Uterus (tissue), 4 donors: ENCODE results near the gene HES4. TPM values are rescaled to one million over a fixed set of nuclear protein-coding genes. Genes with fewer than 3 reads are reported as not detected.

Experiments used
- DNase-seq, 2 donors: peaks; one replicate each; pipeline ENCODE4 v3.0.0-alpha.2; 2019 to 2020
- H3K27ac ChIP-seq, 2 donors: fragments of 200-600 bp; sonication (generic); 1 replicate in 1 of 2; 2 replicates in 1 of 2; pipeline ENCODE4 v1.5.1; 2016 to 2018
- H3K27me3 ChIP-seq, 2 donors: fragments of 200-600 bp; sonication (generic); one replicate each; pipeline ENCODE4 v1.5.1; 2018 to 2019; ENCODE audit warnings: control low read depth in 1 of 2
- H3K36me3 ChIP-seq, 2 donors: fragments of 200-600 bp; sonication (generic); one replicate each; pipeline ENCODE4 v1.5.1; 2019; ENCODE audit warnings: control low read depth in 1 of 2
- H3K4me1 ChIP-seq, 2 donors: fragments of 200-600 bp; sonication (generic); one replicate each; pipeline ENCODE4 v1.5.1; 2018 to 2019; ENCODE audit warnings: control low read depth in 1 of 2
- H3K4me3 ChIP-seq, 2 donors: fragments of 200-600 bp; sonication (generic); 1 replicate in 1 of 2; 2 replicates in 1 of 2; pipeline ENCODE4 v1.5.1; 2018 to 2019; ENCODE audit warnings: mild to moderate bottlenecking in 1 of 2
- H3K9me3 ChIP-seq, 2 donors: fragments of 200-600 bp; sonication (generic); one replicate each; pipeline ENCODE4 v1.5.1; 2019; ENCODE audit warnings: control low read depth in 1 of 2
- POLR2A ChIP-seq, 2 donors: fragments of 450-650 bp; IDR thresholded peaks; one replicate each; pipeline ENCODE4 v1.6.1; 2016; ENCODE audit warnings: antibody characterized with exemption in 2 of 2, mild to moderate bottlenecking in 1 of 2, moderate library complexity in 1 of 2
- intact Hi-C: fragments of 100-400 bp; cut with DNase I; formaldehyde crosslinking; loops from one replicate; pipeline ENCODE4 v1.15.1; 2023; ENCODE audit warnings: low total_unique reads
- total RNA-seq, 4 donors: library from RNA; depleted of rRNA in 3 of 4; stranded (reverse); fragments of >200 nt in 3 of 4; gene quantifications; one replicate each; pipeline versions ENCODE4 v1.1.0 to v1.2.4, GENCODE V29; 2014 to 2023
- TF ChIP-seq, protein P1 (sequence below), 4 experiments: fragments of 200-600 bp in 2 of 4; fragments of 450-650 bp in 2 of 4; sonication (generic) in 2 of 4; IDR thresholded peaks; one replicate each; pipeline ENCODE4 v1.5.1; 2016 to 2019; ENCODE audit warnings: antibody characterized with exemption in 4 of 4, mild to moderate bottlenecking in 2 of 4, moderate library complexity in 1 of 4
- donor health status: DM: yes; HTN: yes; CAD: no.

The HES4 gene
- total RNA-seq, 4 donors from 2014 or later = 19.6 to 41.0 (median 36.3) TPM

- H3K4me3 ChIP-seq = no peak overlapping the region
- no peak overlapping the region for H3K27ac ChIP-seq
- TF ChIP-seq POLR2A (IDR thresholded peaks at IDR 0.05) = no peak
- TF ChIP-seq, protein P1, sequence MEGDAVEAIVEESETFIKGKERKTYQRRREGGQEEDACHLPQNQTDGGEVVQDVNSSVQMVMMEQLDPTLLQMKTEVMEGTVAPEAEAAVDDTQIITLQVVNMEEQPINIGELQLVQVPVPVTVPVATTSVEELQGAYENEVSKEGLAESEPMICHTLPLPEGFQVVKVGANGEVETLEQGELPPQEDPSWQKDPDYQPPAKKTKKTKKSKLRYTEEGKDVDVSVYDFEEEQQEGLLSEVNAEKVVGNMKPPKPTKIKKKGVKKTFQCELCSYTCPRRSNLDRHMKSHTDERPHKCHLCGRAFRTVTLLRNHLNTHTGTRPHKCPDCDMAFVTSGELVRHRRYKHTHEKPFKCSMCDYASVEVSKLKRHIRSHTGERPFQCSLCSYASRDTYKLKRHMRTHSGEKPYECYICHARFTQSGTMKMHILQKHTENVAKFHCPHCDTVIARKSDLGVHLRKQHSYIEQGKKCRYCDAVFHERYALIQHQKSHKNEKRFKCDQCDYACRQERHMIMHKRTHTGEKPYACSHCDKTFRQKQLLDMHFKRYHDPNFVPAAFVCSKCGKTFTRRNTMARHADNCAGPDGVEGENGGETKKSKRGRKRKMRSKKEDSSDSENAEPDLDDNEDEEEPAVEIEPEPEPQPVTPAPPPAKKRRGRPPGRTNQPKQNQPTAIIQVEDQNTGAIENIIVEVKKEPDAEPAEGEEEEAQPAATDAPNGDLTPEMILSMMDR (IDR thresholded peaks at IDR 0.05) = no peak
- no peaks in the 10 kb centered on the region for H3K27me3 ChIP-seq
- no peaks in the 10 kb centered on the region for H3K9me3 ChIP-seq
- H3K4me1 ChIP-seq = peaks cover 0 to 9% of the 10 kb centered on the region in 2 donors
- no peaks in the 10 kb centered on the region for H3K36me3 ChIP-seq
- no peak for DNase-seq
- intact Hi-C loops = no loop called here
Measured at GRCh38 chr1:1027791-1028190, 27.9 kb upstream of the HES4 start.

DNA sequence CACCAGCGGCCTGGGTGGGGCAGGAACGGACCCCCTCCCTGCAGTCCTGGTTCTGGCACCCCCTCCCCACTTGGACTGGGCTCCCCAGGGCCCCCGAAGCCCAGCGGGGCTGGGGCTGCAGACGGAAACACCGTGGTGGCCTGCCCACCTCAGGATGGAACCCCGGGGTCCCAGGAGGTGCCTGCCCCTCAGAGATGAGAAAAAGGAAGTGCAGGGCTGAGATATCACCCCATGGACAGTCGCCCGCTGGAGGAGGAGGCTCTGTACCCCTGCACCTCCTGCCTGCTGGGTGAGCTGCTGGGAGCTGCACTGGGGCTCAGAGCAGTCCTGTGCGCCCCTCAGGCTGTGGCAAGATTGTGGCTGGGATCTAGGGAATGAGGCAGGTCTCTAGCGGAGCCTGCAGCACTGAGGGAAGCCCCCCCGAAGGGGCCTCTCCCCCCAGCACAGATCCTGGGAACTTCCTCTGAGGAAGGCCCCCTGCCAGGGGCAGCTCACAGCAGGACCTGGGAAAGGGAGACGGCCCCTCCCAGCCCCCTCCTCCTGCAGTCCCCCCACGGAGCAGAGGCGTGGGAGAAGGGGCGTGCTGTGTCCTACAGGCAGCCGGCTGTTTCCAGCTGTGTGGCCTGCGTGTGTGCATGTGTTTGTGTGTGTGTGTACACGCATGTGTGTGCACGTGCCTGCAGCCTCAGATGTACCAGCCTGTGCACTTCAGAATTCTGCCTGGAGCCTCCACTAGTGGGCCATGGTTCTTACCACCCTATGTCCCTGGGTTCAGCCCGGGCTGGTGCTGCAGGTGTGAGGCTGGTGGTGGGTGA is 26.9 kb upstream of the HES4 start:
- Histone ChIP-seq H3K4me1 (peaks cover 0 to 6% of the 10 kb centered on the region in 2 donors), H3K36me3 (no peaks in the 10 kb centered on the region), H3K4me3 (no peak overlapping the region), H3K27me3 (no peaks in the 10 kb centered on the region), H3K9me3 (no peaks in the 10 kb centered on the region), H3K27ac (no peak overlapping the region)
- TF ChIP-seq POLR2A (IDR thresholded peaks at IDR 0.05) = no peak
- TF ChIP-seq, protein P1 (IDR thresholded peaks at IDR 0.05) = no peak
- no peak for DNase-seq
- intact Hi-C loops = no loop called here

DNA sequence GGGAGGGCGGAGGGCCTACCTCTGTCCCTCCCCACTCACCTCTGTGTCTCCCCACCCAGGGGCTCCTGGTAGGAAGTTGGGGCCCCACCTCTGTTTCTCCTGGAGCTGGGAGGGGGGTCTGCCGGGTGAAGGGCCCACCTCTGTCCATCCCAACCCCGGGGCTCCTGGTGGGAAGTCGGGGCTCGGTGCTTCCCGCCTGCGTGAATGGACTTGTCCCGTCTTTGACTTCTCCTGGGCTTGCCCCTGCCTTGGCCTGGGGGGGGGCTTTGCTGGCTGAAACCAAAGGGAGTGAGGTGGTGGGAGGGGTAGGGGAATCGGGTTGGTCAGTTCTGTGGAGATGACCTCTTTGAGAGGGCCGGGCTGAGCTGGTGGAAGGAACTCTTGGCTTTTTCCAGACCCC is 25.8 kb upstream of the HES4 start:
- Histone ChIP-seq H3K27ac (no peak overlapping the region), H3K9me3 (no peaks in the 10 kb centered on the region), H3K27me3 (no peaks in the 10 kb centered on the region), H3K36me3 (no peaks in the 10 kb centered on the region), H3K4me3 (no peak overlapping the region), H3K4me1 (peaks cover 0 to 12% of the 10 kb centered on the region in 2 donors)
- TF ChIP-seq, protein P1 (IDR thresholded peaks at IDR 0.05) = no peak
- no peak for TF ChIP-seq POLR2A (IDR thresholded peaks at IDR 0.05)
- intact Hi-C loops = no loop called here
- DNase-seq = no peak

DNA sequence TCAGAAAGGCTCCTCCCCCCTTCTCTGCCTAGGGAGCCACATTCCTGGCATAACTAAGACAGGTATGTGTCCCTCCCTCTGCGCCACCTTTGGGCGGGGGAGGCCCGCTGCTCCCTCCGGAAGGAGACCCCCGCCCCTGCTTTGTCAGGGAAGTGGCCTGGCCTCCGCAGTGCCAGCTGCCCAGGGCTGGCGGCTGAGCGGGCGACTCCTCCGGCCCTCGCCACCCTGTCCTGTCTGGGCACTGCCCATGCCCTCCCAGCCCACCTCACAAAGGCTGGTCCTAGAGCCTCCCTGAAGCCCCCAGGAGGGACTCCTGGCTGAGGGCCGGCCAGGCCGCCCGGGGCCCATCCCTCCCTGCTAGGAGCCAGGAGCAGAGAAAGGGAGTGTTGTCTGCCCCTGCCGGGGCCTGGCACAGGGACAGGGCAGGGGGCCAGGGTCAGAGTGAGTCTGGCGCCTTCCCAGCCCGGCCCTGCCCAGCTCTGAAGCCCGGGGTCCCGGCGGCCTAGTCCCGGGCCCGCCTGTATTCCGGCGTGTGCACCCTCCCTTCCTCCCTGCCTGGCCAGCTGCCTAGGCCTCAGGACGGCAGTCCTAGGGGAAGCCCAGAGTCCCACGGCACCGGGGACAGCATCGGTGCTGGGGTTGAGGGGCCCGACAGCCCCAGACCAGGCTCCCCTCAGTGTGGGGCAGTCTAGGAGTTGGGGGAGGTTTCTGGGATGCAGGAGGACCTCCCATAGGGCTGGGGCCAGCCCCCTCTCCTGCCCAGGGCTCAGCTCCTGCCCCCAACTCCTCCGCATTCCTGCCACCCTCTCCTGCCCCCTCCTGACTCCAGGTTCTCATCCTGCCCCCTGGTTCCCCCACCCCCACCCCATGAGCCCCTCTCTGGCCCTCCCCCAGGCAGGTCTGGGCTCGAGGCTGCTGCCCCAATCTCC is 25.1 kb upstream of the HES4 start:
- Histone ChIP-seq H3K27me3 (no peaks in the 10 kb centered on the region), H3K4me1 (peaks cover 0 to 18% of the 10 kb centered on the region in 2 donors), H3K4me3 (no peak overlapping the region), H3K36me3 (no peaks in the 10 kb centered on the region), H3K27ac (peak overlapping the region; percentile 5 to 34), H3K9me3 (no peaks in the 10 kb centered on the region)
- TF ChIP-seq POLR2A (IDR thresholded peaks at IDR 0.05) = no peak
- TF ChIP-seq, protein P1 (IDR thresholded peaks at IDR 0.05) = no peak
- DNase-seq = no peak
- intact Hi-C loops = no loop called here
